WTC11 (cell line): ENCODE data around the gene ACSL4. TPM values are rescaled to one million over a fixed set of nuclear protein-coding genes. Genes with fewer than 3 reads are reported as not detected.

ENCODE experiments used
- ATAC-seq: fragments of 200-7000 bp; cut with Tn5 transposase; 2 replicates; pipeline ENCODE4 v1.10.0; 2021; ENCODE audit warnings: mild to moderate bottlenecking, moderate library complexity
- CTCF ChIA-PET: fragments of 300-600 bp; sonication (Branson Sonifier 250); formaldehyde crosslinking; loops from one replicate; lab custom pipeline; 2021; ENCODE audit warnings: antibody characterized with exemption; lab: Charles Lee
- POLR2A ChIA-PET: fragments of 350-600 bp; sonication (Branson Sonifier 250); formaldehyde crosslinking; loops from one replicate; lab custom pipeline; 2021; ENCODE audit warnings: antibody characterized with exemption; lab: Charles Lee
- DNase-seq: peaks from one replicate; pipeline ENCODE4 v3.0.0; 2021; ENCODE audit warnings: low spot score
- H3K27ac Mint-ChIP-seq: 2 replicates; pipeline ENCODE4 v1.8.0; 2021; ENCODE audit warnings: mixed read lengths
- H3K27me3 Mint-ChIP-seq: 2 replicates; pipeline ENCODE4 v1.8.0; 2021; ENCODE audit warnings: low read depth, mild to moderate bottlenecking, moderate library complexity, mixed read lengths
- H3K36me3 Mint-ChIP-seq: 2 replicates; pipeline ENCODE4 v1.8.0; 2021; ENCODE audit warnings: mixed read lengths
- H3K4me1 Mint-ChIP-seq: 2 replicates; pipeline ENCODE4 v1.8.0; 2022; ENCODE audit warnings: mixed read lengths
- H3K4me3 Mint-ChIP-seq: 2 replicates; pipeline ENCODE4 v1.8.0; 2021; ENCODE audit warnings: mild to moderate bottlenecking, moderate library complexity, mixed read lengths
- H3K9me3 Mint-ChIP-seq: 2 replicates; pipeline ENCODE4 v1.8.0; 2021; ENCODE audit warnings: mixed read lengths
- CREM ChIP-seq: sonication (generic); formaldehyde crosslinking; IDR thresholded peaks from 2 replicates; pipeline ENCODE4 v1.8.1; 2022; ENCODE audit warnings: mild to moderate bottlenecking, missing genetic modification reagents, moderate library complexity
- ELF4 ChIP-seq: sonication (generic); formaldehyde crosslinking; IDR thresholded peaks from 2 replicates; pipeline ENCODE4 v1.8.1; 2022; ENCODE audit warnings: low read depth, mild to moderate bottlenecking, moderate library complexity, missing genetic modification reagents
- EMX1 ChIP-seq: fragments of 250-450 bp; sonication (Bioruptor Pico); IDR thresholded peaks from 2 replicates; pipeline ENCODE4 v1.8.0; 2021; ENCODE audit warnings: mild to moderate bottlenecking
- FOXJ3 ChIP-seq: sonication (generic); formaldehyde crosslinking; IDR thresholded peaks from 2 replicates; pipeline ENCODE4 v1.9.0; 2021; ENCODE audit warnings: missing genetic modification reagents, mild to moderate bottlenecking, borderline replicate concordance
- GABPB1 ChIP-seq: sonication (generic); formaldehyde crosslinking; IDR thresholded peaks from 2 replicates; pipeline ENCODE4 v1.8.1; 2023; ENCODE audit warnings: mild to moderate bottlenecking, missing genetic modification reagents
- GRHL2 ChIP-seq: fragments of 250-450 bp; sonication (Bioruptor Pico); IDR thresholded peaks from 2 replicates; pipeline ENCODE4 v1.8.0; 2022; ENCODE audit warnings: mild to moderate bottlenecking, moderate library complexity; ENCODE audit not compliant: insufficient replicate concordance, severe bottlenecking
- GTF2I ChIP-seq: fragments of 250-450 bp; sonication (Bioruptor Pico); conservative IDR thresholded peaks from 2 replicates; pipeline ENCODE4 v1.4.0; 2021; ENCODE audit warnings: mild to moderate bottlenecking
- IRF2 ChIP-seq: sonication (generic); formaldehyde crosslinking; IDR thresholded peaks from 2 replicates; pipeline ENCODE4 v1.8.0; 2022; ENCODE audit warnings: low read depth, missing genetic modification reagents, borderline replicate concordance
- JUN ChIP-seq: sonication (generic); formaldehyde crosslinking; IDR thresholded peaks from 2 replicates; pipeline ENCODE4 v1.8.0; 2023; ENCODE audit warnings: mild to moderate bottlenecking, missing genetic modification reagents
- KAT7 ChIP-seq: sonication (generic); formaldehyde crosslinking; IDR thresholded peaks from 2 replicates; pipeline ENCODE4 v1.8.1; 2023; ENCODE audit warnings: missing genetic modification reagents, mild to moderate bottlenecking, borderline replicate concordance
- NFE2L1 ChIP-seq: sonication (generic); formaldehyde crosslinking; IDR thresholded peaks from 2 replicates; pipeline ENCODE4 v1.8.1; 2023; ENCODE audit warnings: missing genetic modification reagents
- NFYB ChIP-seq: sonication (generic); formaldehyde crosslinking; conservative IDR thresholded peaks from 2 replicates; pipeline ENCODE4 v1.8.0; 2022; ENCODE audit warnings: low read depth, missing genetic modification reagents
- SMAD4 ChIP-seq: sonication (generic); formaldehyde crosslinking; IDR thresholded peaks from 2 replicates; pipeline ENCODE4 v1.8.0; 2022; ENCODE audit warnings: mild to moderate bottlenecking, missing genetic modification reagents
- total RNA-seq: library from RNA; stranded (reverse); gene quantifications from 3 replicates; pipeline ENCODE4 v1.2.3, GENCODE V29; 2021
- TF ChIP-seq, protein P1 (sequence below): sonication (generic); formaldehyde crosslinking; IDR thresholded peaks from 2 replicates; pipeline ENCODE4 v1.8.0; 2022; ENCODE audit warnings: mild to moderate bottlenecking, missing genetic modification reagents
- TF ChIP-seq, protein P2 (sequence below): sonication (generic); formaldehyde crosslinking; IDR thresholded peaks from 2 replicates; pipeline ENCODE4 v1.8.0; 2022; ENCODE audit warnings: mild to moderate bottlenecking, missing genetic modification reagents
- TF ChIP-seq, protein P3 (sequence below): sonication (generic); formaldehyde crosslinking; IDR thresholded peaks from 2 replicates; pipeline ENCODE4 v1.8.0; 2023; ENCODE audit warnings: mild to moderate bottlenecking, missing genetic modification reagents
- TF ChIP-seq, protein P4 (sequence below): sonication (generic); formaldehyde crosslinking; conservative IDR thresholded peaks from 2 replicates; pipeline ENCODE4 v1.8.1; 2022; ENCODE audit warnings: mild to moderate bottlenecking, missing genetic modification reagents
- TF ChIP-seq, protein P5 (sequence below): fragments of 250-450 bp; sonication (Bioruptor Pico); IDR thresholded peaks from 2 replicates; pipeline ENCODE4 v1.9.0; 2021; ENCODE audit warnings: moderate library complexity, mild to moderate bottlenecking, inconsistent platforms, borderline replicate concordance
- TF ChIP-seq, protein P6 (sequence below): sonication (generic); formaldehyde crosslinking; IDR thresholded peaks from 2 replicates; pipeline ENCODE4 v1.8.1; 2023; ENCODE audit warnings: mild to moderate bottlenecking, missing genetic modification reagents, moderate library complexity

ACSL4 gene
- total RNA-seq, 1 experiment from 2014 or later: 57.7 TPM

DNA sequence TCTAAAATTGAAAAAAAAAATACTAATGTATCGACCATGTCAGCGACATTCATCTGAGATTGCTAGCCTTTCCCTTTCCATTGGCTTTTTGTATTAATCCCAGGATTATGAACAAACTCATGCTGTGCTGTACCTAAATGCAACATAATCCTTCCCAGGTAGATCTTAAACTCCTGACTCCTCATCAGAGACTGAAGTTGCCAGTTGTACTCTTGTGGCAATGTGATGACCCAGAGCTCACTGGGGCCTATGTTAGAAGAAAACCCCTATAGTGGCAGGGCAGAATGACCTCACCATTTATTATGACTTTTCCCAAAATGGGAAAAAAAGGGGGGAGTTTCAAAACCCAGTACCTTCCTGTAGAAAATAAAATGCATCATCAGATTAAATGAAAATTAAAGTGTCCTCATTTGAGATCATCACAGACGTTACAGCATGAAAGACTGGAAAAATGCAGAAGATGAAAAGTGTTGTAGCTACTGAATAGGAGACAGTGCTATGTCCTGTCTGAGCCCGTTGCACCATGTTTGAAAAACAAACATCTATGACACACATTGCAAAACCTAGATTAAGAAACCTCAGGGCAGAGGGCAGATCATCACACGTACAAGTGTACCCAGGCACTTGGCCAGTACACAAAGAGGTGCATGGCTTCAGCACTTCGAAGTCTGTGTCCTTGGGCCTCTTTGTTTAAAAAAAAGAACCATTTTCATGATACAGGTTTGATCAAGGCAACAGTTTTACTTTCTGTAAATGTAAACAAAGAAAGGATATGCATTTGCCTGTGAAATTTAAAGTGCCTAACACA is 6.8 kb upstream of the ACSL4 start:
- Mint-ChIP-seq H3K4me1 (no peaks in the 10 kb centered on the region), H3K4me3 (no peak overlapping the region), H3K36me3 (no peaks in the 10 kb centered on the region), H3K9me3 (no peaks in the 10 kb centered on the region), H3K27me3 (no peaks in the 10 kb centered on the region), H3K27ac (no peak overlapping the region)
- no peak for DNase-seq
- POLR2A ChIA-PET: no interaction called here
- TF ChIP-seq EMX1 (CRISPR knock-in tag) (no peak), GABPB1 (CRISPR knock-in tag) (peak; percentile 87)
- TF ChIP-seq, all 79 proteins: peak for 1
- ATAC-seq: no peak
- CTCF ChIA-PET: no interaction called here

DNA sequence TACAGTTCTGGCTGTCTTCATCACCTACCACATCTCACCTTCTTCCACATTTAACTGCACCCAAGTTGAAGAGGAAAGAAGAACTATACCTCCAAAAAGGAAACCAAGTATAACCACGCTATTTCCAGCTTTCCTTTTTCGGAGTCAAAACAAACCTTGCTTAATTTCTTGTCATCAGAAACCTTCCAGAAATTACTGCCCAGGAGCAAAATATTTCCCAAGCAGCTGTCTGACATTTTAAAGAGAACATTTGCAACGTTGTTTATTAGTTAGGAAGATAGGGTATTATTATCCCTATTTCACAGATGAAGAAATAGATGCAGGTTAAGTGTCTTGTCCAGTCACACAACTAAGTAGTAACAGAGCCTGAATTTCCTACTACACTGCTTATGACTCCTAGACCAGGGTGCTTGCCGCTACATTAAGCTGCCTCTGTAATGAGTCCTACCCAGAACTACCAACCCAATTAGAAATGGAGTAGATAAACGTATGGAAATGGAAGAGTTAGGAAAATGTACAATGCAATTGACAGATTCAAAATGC is 2.2 kb upstream of the ACSL4 start:
- DNase-seq: no peak
- Mint-ChIP-seq H3K27ac (no peak overlapping the region), H3K4me3 (no peak overlapping the region), H3K9me3 (no peaks in the 10 kb centered on the region), H3K27me3 (no peaks in the 10 kb centered on the region), H3K4me1 (peaks cover 11% of the 10 kb centered on the region), H3K36me3 (no peaks in the 10 kb centered on the region)
- ATAC-seq: no peak
- POLR2A ChIA-PET: no interaction called here
- CTCF ChIA-PET: no interaction called here
- TF ChIP-seq, protein P1, sequence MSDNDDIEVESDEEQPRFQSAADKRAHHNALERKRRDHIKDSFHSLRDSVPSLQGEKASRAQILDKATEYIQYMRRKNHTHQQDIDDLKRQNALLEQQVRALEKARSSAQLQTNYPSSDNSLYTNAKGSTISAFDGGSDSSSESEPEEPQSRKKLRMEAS (CRISPR knock-in tag): no peak
- TF ChIP-seq FOXJ3 (CRISPR knock-in tag): no peak
- TF ChIP-seq, protein P2, sequence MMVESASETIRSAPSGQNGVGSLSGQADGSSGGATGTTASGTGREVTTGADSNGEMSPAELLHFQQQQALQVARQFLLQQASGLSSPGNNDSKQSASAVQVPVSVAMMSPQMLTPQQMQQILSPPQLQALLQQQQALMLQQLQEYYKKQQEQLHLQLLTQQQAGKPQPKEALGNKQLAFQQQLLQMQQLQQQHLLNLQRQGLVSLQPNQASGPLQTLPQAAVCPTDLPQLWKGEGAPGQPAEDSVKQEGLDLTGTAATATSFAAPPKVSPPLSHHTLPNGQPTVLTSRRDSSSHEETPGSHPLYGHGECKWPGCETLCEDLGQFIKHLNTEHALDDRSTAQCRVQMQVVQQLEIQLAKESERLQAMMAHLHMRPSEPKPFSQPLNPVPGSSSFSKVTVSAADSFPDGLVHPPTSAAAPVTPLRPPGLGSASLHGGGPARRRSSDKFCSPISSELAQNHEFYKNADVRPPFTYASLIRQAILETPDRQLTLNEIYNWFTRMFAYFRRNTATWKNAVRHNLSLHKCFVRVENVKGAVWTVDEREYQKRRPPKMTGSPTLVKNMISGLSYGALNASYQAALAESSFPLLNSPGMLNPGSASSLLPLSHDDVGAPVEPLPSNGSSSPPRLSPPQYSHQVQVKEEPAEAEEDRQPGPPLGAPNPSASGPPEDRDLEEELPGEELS (CRISPR knock-in tag): no peak
- no peak for TF ChIP-seq JUN (CRISPR knock-in tag)

DNA sequence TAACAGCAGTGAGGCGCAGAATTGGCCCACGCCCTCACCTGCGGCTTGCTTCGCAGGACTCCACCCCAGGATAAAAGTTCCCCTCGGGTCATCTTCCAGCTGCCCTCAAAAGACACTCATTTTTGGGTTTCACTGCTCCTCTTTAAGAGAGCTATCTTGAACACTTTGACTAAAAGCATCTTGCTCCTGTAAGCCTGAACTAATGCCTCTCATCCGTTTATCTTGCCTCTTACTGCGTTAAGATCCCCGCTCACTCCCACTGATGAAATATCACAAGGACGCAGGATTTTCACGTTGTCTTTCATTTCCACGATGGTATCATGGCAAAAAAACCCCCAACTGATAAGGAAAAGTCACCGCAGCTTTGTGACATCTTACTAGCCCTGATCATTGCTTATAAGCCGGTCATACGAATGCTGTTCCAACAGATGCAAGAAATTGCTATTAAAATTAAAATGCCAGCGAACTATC is 591 bp upstream of the ACSL4 start:
- Mint-ChIP-seq H3K27me3 (no peaks in the 10 kb centered on the region), H3K9me3 (peaks cover 3% of the 10 kb centered on the region; the same call in 1 of the 2 replicates), H3K4me3 (peak overlapping the region; percentile 84)
- no peak for DNase-seq
- TF ChIP-seq, protein P3, sequence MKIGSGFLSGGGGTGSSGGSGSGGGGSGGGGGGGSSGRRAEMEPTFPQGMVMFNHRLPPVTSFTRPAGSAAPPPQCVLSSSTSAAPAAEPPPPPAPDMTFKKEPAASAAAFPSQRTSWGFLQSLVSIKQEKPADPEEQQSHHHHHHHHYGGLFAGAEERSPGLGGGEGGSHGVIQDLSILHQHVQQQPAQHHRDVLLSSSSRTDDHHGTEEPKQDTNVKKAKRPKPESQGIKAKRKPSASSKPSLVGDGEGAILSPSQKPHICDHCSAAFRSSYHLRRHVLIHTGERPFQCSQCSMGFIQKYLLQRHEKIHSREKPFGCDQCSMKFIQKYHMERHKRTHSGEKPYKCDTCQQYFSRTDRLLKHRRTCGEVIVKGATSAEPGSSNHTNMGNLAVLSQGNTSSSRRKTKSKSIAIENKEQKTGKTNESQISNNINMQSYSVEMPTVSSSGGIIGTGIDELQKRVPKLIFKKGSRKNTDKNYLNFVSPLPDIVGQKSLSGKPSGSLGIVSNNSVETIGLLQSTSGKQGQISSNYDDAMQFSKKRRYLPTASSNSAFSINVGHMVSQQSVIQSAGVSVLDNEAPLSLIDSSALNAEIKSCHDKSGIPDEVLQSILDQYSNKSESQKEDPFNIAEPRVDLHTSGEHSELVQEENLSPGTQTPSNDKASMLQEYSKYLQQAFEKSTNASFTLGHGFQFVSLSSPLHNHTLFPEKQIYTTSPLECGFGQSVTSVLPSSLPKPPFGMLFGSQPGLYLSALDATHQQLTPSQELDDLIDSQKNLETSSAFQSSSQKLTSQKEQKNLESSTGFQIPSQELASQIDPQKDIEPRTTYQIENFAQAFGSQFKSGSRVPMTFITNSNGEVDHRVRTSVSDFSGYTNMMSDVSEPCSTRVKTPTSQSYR (CRISPR knock-in tag): no peak
- no peak for TF ChIP-seq CREM (CRISPR knock-in tag)
- TF ChIP-seq NFE2L1: no peak
- no peak for TF ChIP-seq NFYB (CRISPR knock-in tag)
- no peak for TF ChIP-seq KAT7
- no peak for TF ChIP-seq GRHL2 (CRISPR knock-in tag)
- TF ChIP-seq, protein P4, sequence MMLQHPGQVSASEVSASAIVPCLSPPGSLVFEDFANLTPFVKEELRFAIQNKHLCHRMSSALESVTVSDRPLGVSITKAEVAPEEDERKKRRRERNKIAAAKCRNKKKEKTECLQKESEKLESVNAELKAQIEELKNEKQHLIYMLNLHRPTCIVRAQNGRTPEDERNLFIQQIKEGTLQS (CRISPR knock-in tag): no peak
- TF ChIP-seq ELF4: no peak
- TF ChIP-seq, protein P5, sequence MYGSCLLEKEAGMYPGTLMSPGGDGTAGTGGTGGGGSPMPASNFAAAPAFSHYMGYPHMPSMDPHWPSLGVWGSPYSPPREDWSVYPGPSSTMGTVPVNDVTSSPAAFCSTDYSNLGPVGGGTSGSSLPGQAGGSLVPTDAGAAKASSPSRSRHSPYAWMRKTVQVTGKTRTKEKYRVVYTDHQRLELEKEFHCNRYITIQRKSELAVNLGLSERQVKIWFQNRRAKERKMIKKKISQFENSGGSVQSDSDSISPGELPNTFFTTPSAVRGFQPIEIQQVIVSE: no peak
- no peak for TF ChIP-seq SMAD4
- TF ChIP-seq IRF2 (CRISPR knock-in tag): no peak
- TF ChIP-seq, protein P6, sequence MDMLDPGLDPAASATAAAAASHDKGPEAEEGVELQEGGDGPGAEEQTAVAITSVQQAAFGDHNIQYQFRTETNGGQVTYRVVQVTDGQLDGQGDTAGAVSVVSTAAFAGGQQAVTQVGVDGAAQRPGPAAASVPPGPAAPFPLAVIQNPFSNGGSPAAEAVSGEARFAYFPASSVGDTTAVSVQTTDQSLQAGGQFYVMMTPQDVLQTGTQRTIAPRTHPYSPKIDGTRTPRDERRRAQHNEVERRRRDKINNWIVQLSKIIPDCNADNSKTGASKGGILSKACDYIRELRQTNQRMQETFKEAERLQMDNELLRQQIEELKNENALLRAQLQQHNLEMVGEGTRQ: no peak
- TF ChIP-seq GTF2I (CRISPR knock-in tag): no peak
- TF ChIP-seq, all 79 proteins: peak for 0
- H3K4me1 Mint-ChIP-seq: peaks cover 11% of the 10 kb centered on the region
- ChIA-PET CTCF (interaction anchor here (0.7 to 1.8 kb wide), 4 partner anchors 20 to 157 kb away, joined by 3 to 5 read pairs (median 3); no protein-coding TSS in a partner anchor), POLR2A (no interaction called here)
- no peak for ATAC-seq
- peak overlapping the region; percentile 86; the same call in 1 of the 2 replicates for H3K27ac Mint-ChIP-seq
- peaks cover 8% of the 10 kb centered on the region for H3K36me3 Mint-ChIP-seq
